ENCODE results near the gene FBXL17. TPM values are rescaled to one million over a fixed set of nuclear protein-coding genes. Genes with fewer than 3 reads are reported as not detected.

FBXL17 gene
- total and polyA plus RNA-seq, 9 of the 15 experiments (the other 6 are each of a cell fraction or from before 2014, with no cell fraction given), result 0.32 to 5.4 (median 1.8) TPM

GRCh38 chr5:108257996-108258395 lies 123.9 kb downstream of the FBXL17 start (continued):
- TF ChIP-seq NFIC (IDR thresholded peaks at IDR 0.05) (no peak), ZBTB11 (CRISPR knock-in tag; IDR thresholded peaks at IDR 0.05) (no peak), PRPF4 (IDR thresholded peaks at IDR 0.05; ENCODE audit: insufficient read depth, low read depth, low read length, poor library complexity, severe bottlenecking) (no peak), ZNF280A (IDR thresholded peaks at IDR 0.05; ENCODE audit: low read depth, partially characterized antibody) (no peak), BRF2 (IDR thresholded peaks at IDR 0.05; ENCODE audit: borderline replicate concordance, insufficient read depth, insufficient read length) (no peak), BRCA1 (IDR thresholded peaks at IDR 0.05) (no peak), BRCA1 (CRISPR knock-in tag; IDR thresholded peaks at IDR 0.05) (no peak)

All from K562 (cell line).